HCT116 (cell line): Measurements from ENCODE around the gene LRP1B. TPM values are rescaled to one million over a fixed set of nuclear protein-coding genes. Genes with fewer than 3 reads are reported as not detected.

Experiments
- ATAC-seq: fragments of 200-7000 bp; cut with Tn5 transposase; 2 replicates; pipeline ENCODE4 v1.9.1; 2020; ENCODE audit warnings: mild to moderate bottlenecking, moderate library complexity
- BruUV-seq: library from RNA; stranded (reverse); fragments of 400-500 nt; replicated peaks from 2 replicates; lab custom pipeline; 2021; lab: Mats Ljungman, UMichigan
- CTCF ChIA-PET: fragments of 300-600 bp; sonication (Branson Sonifier 250); formaldehyde crosslinking; loops from one replicate; lab custom pipeline; 2021; ENCODE audit warnings: antibody characterized with exemption; lab: Charles Lee
- POLR2A ChIA-PET: fragments of 300-600, 350-600 bp; sonication (Branson Sonifier 250); formaldehyde crosslinking; loops from one replicate; lab custom pipeline; 2021; ENCODE audit warnings: antibody characterized with exemption; lab: Charles Lee
- RAD21 ChIA-PET, 2 experiments: fragments of 300-600 bp; sonication (Branson Sonifier 250); formaldehyde crosslinking; loops; one replicate each; lab custom pipeline; 2023; ENCODE audit warnings: low total read pairs in 2 of 2; ENCODE audit not compliant: uncharacterized antibody in 2 of 2, unreplicated experiment in 2 of 2, low non-redundant PET in 1 of 2; lab: Charles Lee
- DNase-seq: peaks from one replicate; pipeline ENCODE4 v3.0.0-alpha.2; 2010; ENCODE audit warnings: low read depth, low spot score
- H2AFZ ChIP-seq: fragments of 200-600 bp; shearing (Covaris generic), sonication (generic); 2 replicates; pipeline ENCODE4 v1.6.1; 2017; ENCODE audit warnings: low read depth, mixed run types, mixed read lengths, antibody characterized with exemption, low read length; ENCODE audit not compliant: poor library complexity, severe bottlenecking
- H3K27ac ChIP-seq: 2 replicates; pipeline ENCODE4 v1.5.1; 2012; ENCODE audit warnings: low read depth, low read length
- H3K27me3 ChIP-seq: fragments of 200-600 bp; sonication (generic); 2 replicates; pipeline ENCODE4 v1.6.1; 2016; ENCODE audit warnings: mixed run types, low read length, mixed read lengths; ENCODE audit not compliant: insufficient read depth
- H3K36me3 ChIP-seq, 2 experiments: fragments of 200-500 bp in 1 of 2; fragments of 200-600 bp in 1 of 2; sonication (Bioruptor generic) in 1 of 2; sonication (generic) in 1 of 2; 2 replicates each; pipeline versions ENCODE4 v1.5.1 to v1.6.1; 2014 to 2016; ENCODE audit warnings: low read length in 2 of 2, inconsistent platforms in 1 of 2, mixed read lengths in 1 of 2, mixed run types in 1 of 2; ENCODE audit not compliant: insufficient read depth in 2 of 2, control insufficient read depth in 1 of 2
- H3K4me1 ChIP-seq, 2 experiments: fragments of 200-600 bp in 1 of 2; sonication (generic) in 1 of 2; 2 replicates each; pipeline versions ENCODE4 v1.5.1 to v1.6.1; 2012 to 2017; ENCODE audit warnings: low read length in 2 of 2, inconsistent platforms in 1 of 2, mild to moderate bottlenecking in 1 of 2, mixed read lengths in 1 of 2, mixed run types in 1 of 2, moderate library complexity in 1 of 2; ENCODE audit not compliant: insufficient read depth in 2 of 2, control insufficient read depth in 1 of 2
- H3K4me2 ChIP-seq: fragments of 200-600 bp; sonication (generic); 2 replicates; pipeline ENCODE4 v1.6.1; 2017; ENCODE audit warnings: mixed run types, low read length, mixed read lengths
- H3K4me3 ChIP-seq, 2 experiments: fragments of 200-600 bp in 1 of 2; sonication (generic) in 1 of 2; replicated peaks in 1 of 2; 2 replicates each; pipeline ENCODE4 v1.5.1; 2011 to 2016; ENCODE audit warnings: low read length in 2 of 2, control low read depth in 1 of 2, low read depth in 1 of 2, mild to moderate bottlenecking in 1 of 2, mixed read lengths in 1 of 2, mixed run types in 1 of 2
- H3K79me2 ChIP-seq: fragments of 200-600 bp; sonication (generic); 2 replicates; pipeline ENCODE4 v1.6.1; 2017; ENCODE audit warnings: mild to moderate bottlenecking, mixed run types, low read length, moderate library complexity, mixed read lengths; ENCODE audit not compliant: insufficient read depth
- H3K9ac ChIP-seq: fragments of 200-600 bp; sonication (generic); 2 replicates; pipeline ENCODE4 v1.6.1; 2016; ENCODE audit warnings: low read length, mixed read lengths
- H3K9me2 ChIP-seq: fragments of 200-600 bp; sonication (generic), shearing (Covaris generic); 2 replicates; pipeline ENCODE4 v1.6.1; 2017; ENCODE audit warnings: mixed run types, mild to moderate bottlenecking, moderate library complexity; ENCODE audit not compliant: insufficient read depth
- H3K9me3 ChIP-seq, 2 experiments: fragments of 200-500 bp in 1 of 2; fragments of 200-600 bp in 1 of 2; sonication (Bioruptor generic) in 1 of 2; sonication (generic) in 1 of 2; 2 replicates each; pipeline ENCODE4 v1.6.1; 2014 to 2017; ENCODE audit warnings: low read length in 2 of 2, mixed read lengths in 2 of 2, inconsistent platforms in 1 of 2, low read depth in 1 of 2, mild to moderate bottlenecking in 1 of 2, mixed run types in 1 of 2, moderate library complexity in 1 of 2; ENCODE audit not compliant: control insufficient read depth in 1 of 2, insufficient read depth in 1 of 2
- H4K20me1 ChIP-seq: fragments of 200-600 bp; sonication (generic), shearing (Covaris generic); 2 replicates; pipeline ENCODE4 v1.6.1; 2017; ENCODE audit warnings: mixed run types, mild to moderate bottlenecking, moderate library complexity; ENCODE audit not compliant: insufficient read depth
- CBX3 ChIP-seq: IDR thresholded peaks from 2 replicates; pipeline ENCODE4 v1.6.1; 2012; ENCODE audit warnings: low read depth
- CEBPB ChIP-seq: IDR thresholded peaks from 2 replicates; pipeline ENCODE4 v1.6.1; 2012; ENCODE audit warnings: low read depth
- CTCF ChIP-seq, 3 experiments: fragments of 200-600 bp in 1 of 3; sonication (generic) in 1 of 3; IDR thresholded peaks in 2 of 3; conservative IDR thresholded peaks in 1 of 3; 2 replicates each; pipeline ENCODE4 v1.5.1; 2012 to 2017; ENCODE audit warnings: low read depth in 2 of 3, low read length in 2 of 3, antibody characterized with exemption in 1 of 3, borderline replicate concordance in 1 of 3, control low read depth in 1 of 3, mild to moderate bottlenecking in 1 of 3, mixed read lengths in 1 of 3, mixed run types in 1 of 3, moderate library complexity in 1 of 3; ENCODE audit not compliant: insufficient read depth in 1 of 3
- EGR1 ChIP-seq: IDR thresholded peaks from 2 replicates; pipeline ENCODE4 v1.6.1; 2012; ENCODE audit warnings: low read depth
- FOSL1 ChIP-seq: IDR thresholded peaks from 2 replicates; pipeline ENCODE4 v1.6.1; 2012; ENCODE audit warnings: low read depth
- POLR2AphosphoS5 ChIP-seq: IDR thresholded peaks from 2 replicates; pipeline ENCODE4 v1.6.1; 2011; ENCODE audit warnings: mild to moderate bottlenecking, low read depth, low read length, moderate library complexity
- SIN3A ChIP-seq: IDR thresholded peaks from 2 replicates; pipeline ENCODE4 v1.6.1; 2012; ENCODE audit warnings: low read depth
- ZBTB33 ChIP-seq: IDR thresholded peaks from 2 replicates; pipeline ENCODE4 v1.6.1; 2011; ENCODE audit warnings: mild to moderate bottlenecking, low read length, moderate library complexity; ENCODE audit not compliant: insufficient replicate concordance; ENCODE audit errors: extremely low read depth
- ZFX ChIP-seq: fragments of 450-650 bp; IDR thresholded peaks from 2 replicates; pipeline ENCODE4 v1.6.1; 2017
- ZNF274 ChIP-seq: fragments of 200-500 bp; sonication (Bioruptor generic); IDR thresholded peaks from 2 replicates; pipeline ENCODE4 v1.6.1; 2014; ENCODE audit warnings: mild to moderate bottlenecking, low read depth, low read length, inconsistent platforms
- intact Hi-C: fragments of 100-400 bp; cut with micrococcal nuclease; formaldehyde crosslinking; loops from 2 replicates; pipeline ENCODE4 v1.10.0; 2022
- total RNA-seq: library from RNA; stranded (reverse); gene quantifications from one replicate; pipeline ENCODE4 v1.2.1, GENCODE V29; 2021; ENCODE audit not compliant: unreplicated experiment

LRP1B gene
- total RNA-seq, 1 experiment from 2014 or later, result 0.34 TPM

- intact Hi-C loops, result no loop called here
- Histone ChIP-seq H3K27ac (no peak overlapping the region), H3K27me3 (no peaks in the 10 kb centered on the region), H2AFZ (no peak overlapping the region), H3K9me2 (no peaks in the 10 kb centered on the region), H3K9ac (no peak overlapping the region)
- RAD21 ChIA-PET, result no interaction called here
- DNase-seq, result no peak
- no TSS peak for BruUV-seq
- ATAC-seq, result no peak
- no peak for TF ChIP-seq EGR1
- TF ChIP-seq, all 23 proteins: peak for 0
- Histone ChIP-seq H3K79me2 (no peaks in the 10 kb centered on the region), H3K4me2 (no peak overlapping the region), H3K4me1 (peaks cover 0 to 9% of the 10 kb centered on the region in 2 experiments; a peak in 2 of 4 replicates), H4K20me1 (no peaks in the 10 kb centered on the region), H3K36me3 (no peaks in the 10 kb centered on the region), H3K4me3 (no peak overlapping the region), H3K9me3 (no peaks in the 10 kb centered on the region)
- ChIA-PET POLR2A (no interaction called here), CTCF (no interaction called here)
Observed at GRCh38 chr2:142037744-142038143, 93.1 kb downstream of the LRP1B start.

- intact Hi-C loops, result no loop called here
- no peak for TF ChIP-seq SIN3A
- TF ChIP-seq ZBTB33, result no peak
- TF ChIP-seq CTCF (IDR thresholded peaks at IDR 0.05 in 2 of 3, conservative IDR thresholded peaks at IDR 0.05 in 1 of 3; ENCODE audit: borderline replicate concordance in 1 of 3, insufficient read depth in 1 of 3, low read depth in 2 of 3, low read length in 2 of 3), result no peak
- no peak for TF ChIP-seq CEBPB
- TF ChIP-seq FOSL1, result no peak
- TF ChIP-seq ZFX, result no peak
- TF ChIP-seq CBX3, result no peak
- TF ChIP-seq ZNF274, result no peak
- TF ChIP-seq POLR2AphosphoS5, result no peak
- ChIA-PET POLR2A (no interaction called here), RAD21 (no interaction called here), CTCF (no interaction called here)
- no peaks in the 10 kb centered on the region for H3K9me3 ChIP-seq
- peaks cover 0 to 9% of the 10 kb centered on the region in 2 experiments; a peak in 2 of 4 replicates for H3K4me1 ChIP-seq
- H3K27ac ChIP-seq, result peak overlapping the region; percentile 0; the same call in 1 of the 2 replicates
- no peak for DNase-seq
- H3K9ac ChIP-seq, result no peak overlapping the region
- no peaks in the 10 kb centered on the region for H3K79me2 ChIP-seq
- no peaks in the 10 kb centered on the region for H3K9me2 ChIP-seq
- no TSS peak for BruUV-seq
- H3K27me3 ChIP-seq, result no peaks in the 10 kb centered on the region
- no peaks in the 10 kb centered on the region for H3K36me3 ChIP-seq
- H4K20me1 ChIP-seq, result no peaks in the 10 kb centered on the region
- no peak overlapping the region for H3K4me2 ChIP-seq
- no peak overlapping the region for H2AFZ ChIP-seq
- no peak overlapping the region for H3K4me3 ChIP-seq
- no peak for ATAC-seq
Observed at GRCh38 chr2:142037066-142037465, 93.8 kb downstream of the LRP1B start.
